IMR-90 (cell line): ENCODE data around the gene GTF2H3. TPM values are rescaled to one million over a fixed set of nuclear protein-coding genes. Genes with fewer than 3 reads are reported as not detected.

Experiments used
- ATAC-seq: fragments of 200-7000 bp; cut with Tn5 transposase; 2 replicates; pipeline ENCODE4 v1.9.1; 2020; ENCODE audit warnings: low read depth, mild to moderate bottlenecking, moderate library complexity
- BruUV-seq: library from RNA; stranded (reverse); fragments of 400-500 nt; replicated peaks from 2 replicates; lab custom pipeline; 2021; lab: Mats Ljungman, UMichigan
- CTCF ChIA-PET: fragments of 300-600 bp; formaldehyde crosslinking; extraction: SDS; loops from one replicate; lab custom pipeline; 2021; ENCODE audit warnings: antibody characterized with exemption; lab: Yijun Ruan, JAX
- POLR2A ChIA-PET: fragments of 300-600 bp; sonication (Branson Sonifier 250); formaldehyde crosslinking; loops from one replicate; lab custom pipeline; 2022; ENCODE audit warnings: antibody characterized with exemption; ENCODE audit not compliant: unreplicated experiment; lab: Charles Lee
- DNase-seq: peaks from one replicate; pipeline ENCODE4 v3.0.0; 2013
- H2AFZ ChIP-seq: replicated peaks from 2 replicates; pipeline ENCODE3; 2013; ENCODE audit warnings: low read length, mild to moderate bottlenecking; ENCODE audit not compliant: poor library complexity
- H2AK5ac ChIP-seq: 2 replicates; pipeline ENCODE4 v1.6.1; 2013; ENCODE audit warnings: low read depth, low read length, inconsistent platforms
- H2AK9ac ChIP-seq: replicated peaks from 2 replicates; pipeline ENCODE3; 2013; ENCODE audit warnings: mild to moderate bottlenecking, low read depth, low read length, moderate library complexity; ENCODE audit not compliant: poor library complexity
- H2BK120ac ChIP-seq: 2 replicates; pipeline ENCODE4 v1.6.1; 2013; ENCODE audit warnings: low read depth, low read length, inconsistent platforms
- H2BK15ac ChIP-seq: 3 replicates; pipeline ENCODE4 v1.6.1; 2013; ENCODE audit warnings: low read depth, low read length, inconsistent platforms
- H2BK20ac ChIP-seq: 2 replicates; pipeline ENCODE4 v1.6.1; 2013; ENCODE audit warnings: low read depth, mild to moderate bottlenecking, inconsistent platforms, low read length, moderate library complexity
- H2BK5ac ChIP-seq: 2 replicates; pipeline ENCODE4 v1.6.1; 2013; ENCODE audit warnings: mild to moderate bottlenecking, low read depth, low read length, inconsistent platforms; ENCODE audit not compliant: poor library complexity, severe bottlenecking
- H3K14ac ChIP-seq: replicated peaks from 2 replicates; pipeline ENCODE4 v1.6.1; 2013; ENCODE audit warnings: low read depth, low read length, inconsistent platforms
- H3K18ac ChIP-seq: 2 replicates; pipeline ENCODE4 v1.6.1; 2013; ENCODE audit warnings: low read depth, low read length, control low read depth
- H3K23ac ChIP-seq: 2 replicates; pipeline ENCODE4 v1.6.1; 2013; ENCODE audit warnings: low read depth, low read length, inconsistent platforms
- H3K27ac ChIP-seq: 2 replicates; pipeline ENCODE4 v1.5.1; 2013; ENCODE audit warnings: mild to moderate bottlenecking, control low read depth, low read length; ENCODE audit not compliant: insufficient read depth
- H3K27me3 ChIP-seq: 2 replicates; pipeline ENCODE4 v1.6.1; 2013; ENCODE audit warnings: low read length; ENCODE audit not compliant: control insufficient read depth, insufficient read depth
- H3K36me3 ChIP-seq: 2 replicates; pipeline ENCODE4 v1.6.1; 2013; ENCODE audit warnings: low read length, mixed read lengths; ENCODE audit not compliant: control insufficient read depth, insufficient read depth
- H3K4ac ChIP-seq: 2 replicates; pipeline ENCODE4 v1.6.1; 2013; ENCODE audit warnings: low read depth, low read length, inconsistent platforms
- H3K4me1 ChIP-seq: 2 replicates; pipeline ENCODE4 v1.6.1; 2013; ENCODE audit warnings: low read length, mixed read lengths; ENCODE audit not compliant: control insufficient read depth, insufficient read depth
- H3K4me2 ChIP-seq: 2 replicates; pipeline ENCODE4 v1.6.1; 2013; ENCODE audit warnings: low read depth, mild to moderate bottlenecking, control low read depth, low read length, moderate library complexity
- H3K4me3 ChIP-seq: 2 replicates; pipeline ENCODE4 v1.5.1; 2013; ENCODE audit warnings: low read depth, mild to moderate bottlenecking, control low read depth, low read length, moderate library complexity; ENCODE audit not compliant: insufficient read depth
- H3K56ac ChIP-seq: 2 replicates; pipeline ENCODE4 v1.6.1; 2013; ENCODE audit warnings: low read length, inconsistent platforms; ENCODE audit not compliant: insufficient read depth; ENCODE audit errors: extremely low read depth
- H3K79me1 ChIP-seq, 2 experiments: 2 replicates each; pipeline ENCODE4 v1.6.1; 2013; ENCODE audit warnings: low read length in 2 of 2, inconsistent platforms in 1 of 2, low read depth in 1 of 2
- H3K9ac ChIP-seq: 2 replicates; pipeline ENCODE4 v1.6.1; 2013; ENCODE audit warnings: low read depth, low read length, control low read depth
- H3K9me1 ChIP-seq: 2 replicates; pipeline ENCODE4 v1.6.1; 2013; ENCODE audit warnings: low read length, inconsistent platforms; ENCODE audit not compliant: insufficient read depth
- H3K9me3 ChIP-seq: 2 replicates; pipeline ENCODE4 v1.6.1; 2013; ENCODE audit warnings: low read length; ENCODE audit not compliant: control insufficient read depth, insufficient read depth
- H4K20me1 ChIP-seq: 2 replicates; pipeline ENCODE4 v1.6.1; 2013; ENCODE audit warnings: low read length, inconsistent platforms; ENCODE audit not compliant: insufficient read depth
- H4K5ac ChIP-seq: 2 replicates; pipeline ENCODE4 v1.6.1; 2013; ENCODE audit warnings: mild to moderate bottlenecking, low read depth, low read length, control low read depth
- H4K8ac ChIP-seq, 2 experiments: 2 replicates each; pipeline ENCODE4 v1.6.1; 2013; ENCODE audit warnings: low read depth in 2 of 2, low read length in 2 of 2, control low read depth in 1 of 2, inconsistent platforms in 1 of 2
- H4K91ac ChIP-seq: 2 replicates; pipeline ENCODE4 v1.6.1; 2013; ENCODE audit warnings: low read depth, low read length, inconsistent platforms; ENCODE audit not compliant: insufficient read depth
- BHLHE40 ChIP-seq: fragments of 150-350 bp; IDR thresholded peaks from 2 replicates; pipeline ENCODE4 v1.6.1; 2016; ENCODE audit warnings: mild to moderate bottlenecking, low read depth, low read length
- CEBPB ChIP-seq: IDR thresholded peaks from 2 replicates; pipeline ENCODE4 v1.6.1; 2012; ENCODE audit warnings: low read depth, low read length, improper control_type of control experiment
- CHD1 ChIP-seq: IDR thresholded peaks from 2 replicates; pipeline ENCODE4 v1.6.1; 2012; ENCODE audit warnings: low read depth, low read length, improper control_type of control experiment
- CTCF ChIP-seq: conservative IDR thresholded peaks from 2 replicates; pipeline ENCODE4 v1.5.1; 2012; ENCODE audit warnings: mild to moderate bottlenecking, low read depth, low read length, improper control_type of control experiment
- ELK1 ChIP-seq: fragments of 150-350 bp; IDR thresholded peaks from 2 replicates; pipeline ENCODE4 v1.6.1; 2016; ENCODE audit warnings: low read depth, mild to moderate bottlenecking, low read length, moderate library complexity, borderline replicate concordance
- FOS ChIP-seq: fragments of 150-350 bp; IDR thresholded peaks from 2 replicates; pipeline ENCODE4 v1.6.1; 2016; ENCODE audit warnings: low read depth, low read length
- MAFK ChIP-seq: IDR thresholded peaks from 2 replicates; pipeline ENCODE4 v1.6.1; 2012; ENCODE audit warnings: low read depth, low read length, improper control_type of control experiment
- MAZ ChIP-seq: IDR thresholded peaks from 2 replicates; pipeline ENCODE4 v1.6.1; 2012; ENCODE audit warnings: low read depth, mild to moderate bottlenecking, low read length, improper control_type of control experiment, moderate library complexity, borderline replicate concordance
- MXI1 ChIP-seq: IDR thresholded peaks from 2 replicates; pipeline ENCODE4 v1.6.1; 2012; ENCODE audit warnings: low read depth, mild to moderate bottlenecking, low read length, moderate library complexity, borderline replicate concordance
- NFE2L2 ChIP-seq: fragments of 150-350 bp; IDR thresholded peaks from 2 replicates; pipeline ENCODE4 v1.6.1; 2016; ENCODE audit warnings: low read depth, mild to moderate bottlenecking, low read length
- POLR2A ChIP-seq: IDR thresholded peaks from 2 replicates; pipeline ENCODE4 v1.6.1; 2012; ENCODE audit warnings: mild to moderate bottlenecking, low read depth, low read length
- RAD21 ChIP-seq: IDR thresholded peaks from 2 replicates; pipeline ENCODE4 v1.6.1; 2012; ENCODE audit warnings: low read length, improper control_type of control experiment
- RCOR1 ChIP-seq: IDR thresholded peaks from 2 replicates; pipeline ENCODE4 v1.6.1; 2012; ENCODE audit warnings: mild to moderate bottlenecking, low read length, improper control_type of control experiment; ENCODE audit not compliant: insufficient replicate concordance
- RFX5 ChIP-seq: IDR thresholded peaks from 2 replicates; pipeline ENCODE4 v1.8.0; 2012; ENCODE audit warnings: low read depth, mild to moderate bottlenecking, low read length, moderate library complexity
- SMC3 ChIP-seq: fragments of 150-350 bp; IDR thresholded peaks from 2 replicates; pipeline ENCODE4 v1.6.1; 2016; ENCODE audit warnings: low read depth, mild to moderate bottlenecking, antibody characterized with exemption, low read length, moderate library complexity
- USF2 ChIP-seq: fragments of 150-350 bp; IDR thresholded peaks from 2 replicates; pipeline ENCODE4 v1.6.1; 2017; ENCODE audit warnings: mild to moderate bottlenecking, antibody characterized with exemption, low read length, low read depth
- WGBS, 2 experiments: methylation state at CpG; one replicate each; pipeline versions ENCODE4 v1.1.5 to v1.1.7; 2013; ENCODE audit warnings: missing lambda C conversion rate in 2 of 2; ENCODE audit not compliant: insufficient read length in 1 of 2; ENCODE audit errors: extremely low coverage in 2 of 2; 5-methylcytosine and 5-hydroxymethylcytosine counted together
- dilution Hi-C: fragments of 300-500 bp; cut with HindIII; formaldehyde crosslinking; loops from one replicate; pipeline ENCODE4 v1.14.3; 2018; ENCODE audit warnings: low sequenced_read_pairs; ENCODE audit not compliant: unreplicated experiment
- in situ Hi-C: fragments of 300-500 bp; cut with MboI; formaldehyde crosslinking; loops from 3 replicates; pipeline ENCODE4 v1.14.3; 2019; ENCODE audit warnings: low sequenced_read_pairs, inconsistent platforms, mixed read lengths
- intact Hi-C: fragments of 100-400 bp; cut with micrococcal nuclease; formaldehyde crosslinking; loops from 2 replicates; pipeline ENCODE4 v1.10.0; 2022
- polyA plus RNA-seq, 3 experiments: library from polyadenylated mRNA; depleted of rRNA; stranded (reverse); fragments of >200 nt; gene quantifications; 2 replicates each; pipeline ENCODE4 v1.2.3, GENCODE V29; 2012; ENCODE audit warnings: low replicate concordance in 1 of 3
- total RNA-seq: library from RNA; depleted of rRNA; stranded (reverse); fragments of >200 nt; gene quantifications from 2 replicates; pipeline ENCODE4 v1.2.3, GENCODE V29; 2012

GTF2H3 gene
- total and polyA plus RNA-seq, 2 of the 4 experiments (the other 2 are of a cell fraction): 22.2 to 80.3 TPM

GRCh38 chr12:123681605-123682004, 48.0 kb downstream of the GTF2H3 start:
- WGBS, 2 experiments: no CpG with 5 or more reads among the region's 2 CpGs
- H3K4me1 ChIP-seq: no peaks in the 10 kb centered on the region
- no peak overlapping the region for H2AK9ac ChIP-seq
- CTCF ChIA-PET: no interaction called here
- no peak overlapping the region for H2BK120ac ChIP-seq
- in situ Hi-C loops: no loop called here
- H3K9me3 ChIP-seq: no peaks in the 10 kb centered on the region
- no peak overlapping the region for H2BK15ac ChIP-seq
- H2BK20ac ChIP-seq: no peak overlapping the region
- POLR2A ChIA-PET: no interaction called here
- no peak for TF ChIP-seq USF2
- no peak for TF ChIP-seq NFE2L2
- no peak for TF ChIP-seq MXI1
- no peak for TF ChIP-seq ELK1
- TF ChIP-seq MAZ: no peak
- no peak for TF ChIP-seq BHLHE40
- TF ChIP-seq SMC3: no peak
- no peak for TF ChIP-seq RFX5
- TF ChIP-seq CHD1: no peak
- no peak for TF ChIP-seq POLR2A
- no peak for TF ChIP-seq MAFK
- TF ChIP-seq RCOR1: no peak
- TF ChIP-seq CTCF: no peak
- no peak for TF ChIP-seq FOS
- no peak for TF ChIP-seq RAD21
- TF ChIP-seq CEBPB: no peak
- H4K91ac ChIP-seq: no peak overlapping the region
- peaks cover 6% of the 10 kb centered on the region for H3K36me3 ChIP-seq
- intact Hi-C loops: no loop called here
- no TSS peak for BruUV-seq
- no peaks in the 10 kb centered on the region for H3K79me1 ChIP-seq
- no peak overlapping the region for H2AFZ ChIP-seq
- H3K27me3 ChIP-seq: no peaks in the 10 kb centered on the region
- no peak overlapping the region for H3K4me2 ChIP-seq
- dilution Hi-C loops: no loop called here
- H4K8ac ChIP-seq: no peak overlapping the region
- no peak overlapping the region for H3K56ac ChIP-seq
- no peak overlapping the region for H3K4ac ChIP-seq
- no peaks in the 10 kb centered on the region for H3K9me1 ChIP-seq
- ATAC-seq (no peak), DNase-seq (no peak)
- no peak overlapping the region for H3K14ac ChIP-seq
- H4K5ac ChIP-seq: no peak overlapping the region
- no peak overlapping the region for H2AK5ac ChIP-seq
- no peak overlapping the region for H3K27ac ChIP-seq
- no peak overlapping the region for H2BK5ac ChIP-seq
- H3K18ac ChIP-seq: no peak overlapping the region
- H4K20me1 ChIP-seq: no peaks in the 10 kb centered on the region
- H3K4me3 ChIP-seq: no peak overlapping the region
- no peak overlapping the region for H3K9ac ChIP-seq
- H3K23ac ChIP-seq: no peak overlapping the region
